ENCODE measurements around the gene ABCG1.

ABCG1 gene

GRCh38 chr21:42216726-42217572, 2.0 kb upstream of the ABCG1 start:
- no peak for TF ChIP-seq CTCF (IDR thresholded peaks at IDR 0.05; ENCODE audit: extremely low read depth, missing control alignments)
- DNase-seq (ENCODE audit: low spot score), result no peak

GRCh38 chr21:42219606-42220137, 732 bp downstream of the ABCG1 start:
- DNase-seq (ENCODE audit: low spot score), result peak; percentile 69

GRCh38 chr21:42220138-42220701, 1.3 kb downstream of the ABCG1 start:
- DNase-seq (ENCODE audit: low spot score), result peak; percentile 77
- TF ChIP-seq CTCF (IDR thresholded peaks at IDR 0.05; ENCODE audit: extremely low read depth, missing control alignments), result no peak

More at GRCh38 chr21:42219606-42220137, 732 bp downstream of the ABCG1 start:
- TF ChIP-seq CTCF (IDR thresholded peaks at IDR 0.05; ENCODE audit: extremely low read depth, missing control alignments), result no peak

- DNase-seq (ENCODE audit: low spot score), result no peak
- TF ChIP-seq CTCF (IDR thresholded peaks at IDR 0.05; ENCODE audit: extremely low read depth, missing control alignments), result no peak
Measured at GRCh38 chr21:42221581-42222345, 2.8 kb downstream of the ABCG1 start.

GRCh38 chr21:42222386-42222785, 3.4 kb downstream of the ABCG1 start:
- no peak for DNase-seq (ENCODE audit: low spot score)
- no peak for TF ChIP-seq CTCF (IDR thresholded peaks at IDR 0.05; ENCODE audit: extremely low read depth, missing control alignments)

GRCh38 chr21:42222821-42223390, 4.0 kb downstream of the ABCG1 start:
- no peak for TF ChIP-seq CTCF (IDR thresholded peaks at IDR 0.05; ENCODE audit: extremely low read depth, missing control alignments)
- no peak for DNase-seq (ENCODE audit: low spot score)
